HCT116 (cell line): ENCODE measurements around the gene BEND7. TPM values are rescaled to one million over a fixed set of nuclear protein-coding genes. Genes with fewer than 3 reads are reported as not detected.

Experiments used
- ATAC-seq: fragments of 200-7000 bp; cut with Tn5 transposase; 2 replicates; pipeline ENCODE4 v1.9.1; 2020; ENCODE audit warnings: mild to moderate bottlenecking, moderate library complexity
- BruUV-seq: library from RNA; stranded (reverse); fragments of 400-500 nt; replicated peaks from 2 replicates; lab custom pipeline; 2021; lab: Mats Ljungman, UMichigan
- CTCF ChIA-PET: fragments of 300-600 bp; sonication (Branson Sonifier 250); formaldehyde crosslinking; loops from one replicate; lab custom pipeline; 2021; ENCODE audit warnings: antibody characterized with exemption; lab: Charles Lee
- POLR2A ChIA-PET: fragments of 300-600, 350-600 bp; sonication (Branson Sonifier 250); formaldehyde crosslinking; loops from one replicate; lab custom pipeline; 2021; ENCODE audit warnings: antibody characterized with exemption; lab: Charles Lee
- RAD21 ChIA-PET, 2 experiments: fragments of 300-600 bp; sonication (Branson Sonifier 250); formaldehyde crosslinking; loops; one replicate each; lab custom pipeline; 2023; ENCODE audit warnings: low total read pairs in 2 of 2; ENCODE audit not compliant: uncharacterized antibody in 2 of 2, unreplicated experiment in 2 of 2, low non-redundant PET in 1 of 2; lab: Charles Lee
- DNase-seq: peaks from one replicate; pipeline ENCODE4 v3.0.0-alpha.2; 2010; ENCODE audit warnings: low read depth, low spot score
- H2AFZ ChIP-seq: fragments of 200-600 bp; shearing (Covaris generic), sonication (generic); 2 replicates; pipeline ENCODE4 v1.6.1; 2017; ENCODE audit warnings: low read depth, mixed run types, mixed read lengths, antibody characterized with exemption, low read length; ENCODE audit not compliant: poor library complexity, severe bottlenecking
- H3K27ac ChIP-seq: 2 replicates; pipeline ENCODE4 v1.5.1; 2012; ENCODE audit warnings: low read depth, low read length
- H3K27me3 ChIP-seq: fragments of 200-600 bp; sonication (generic); 2 replicates; pipeline ENCODE4 v1.6.1; 2016; ENCODE audit warnings: mixed run types, low read length, mixed read lengths; ENCODE audit not compliant: insufficient read depth
- H3K36me3 ChIP-seq, 2 experiments: fragments of 200-500 bp in 1 of 2; fragments of 200-600 bp in 1 of 2; sonication (Bioruptor generic) in 1 of 2; sonication (generic) in 1 of 2; 2 replicates each; pipeline versions ENCODE4 v1.5.1 to v1.6.1; 2014 to 2016; ENCODE audit warnings: low read length in 2 of 2, inconsistent platforms in 1 of 2, mixed read lengths in 1 of 2, mixed run types in 1 of 2; ENCODE audit not compliant: insufficient read depth in 2 of 2, control insufficient read depth in 1 of 2
- H3K4me1 ChIP-seq, 2 experiments: fragments of 200-600 bp in 1 of 2; sonication (generic) in 1 of 2; 2 replicates each; pipeline versions ENCODE4 v1.5.1 to v1.6.1; 2012 to 2017; ENCODE audit warnings: low read length in 2 of 2, inconsistent platforms in 1 of 2, mild to moderate bottlenecking in 1 of 2, mixed read lengths in 1 of 2, mixed run types in 1 of 2, moderate library complexity in 1 of 2; ENCODE audit not compliant: insufficient read depth in 2 of 2, control insufficient read depth in 1 of 2
- H3K4me2 ChIP-seq: fragments of 200-600 bp; sonication (generic); 2 replicates; pipeline ENCODE4 v1.6.1; 2017; ENCODE audit warnings: mixed run types, low read length, mixed read lengths
- H3K4me3 ChIP-seq, 2 experiments: fragments of 200-600 bp in 1 of 2; sonication (generic) in 1 of 2; replicated peaks in 1 of 2; 2 replicates each; pipeline ENCODE4 v1.5.1; 2011 to 2016; ENCODE audit warnings: low read length in 2 of 2, control low read depth in 1 of 2, low read depth in 1 of 2, mild to moderate bottlenecking in 1 of 2, mixed read lengths in 1 of 2, mixed run types in 1 of 2
- H3K79me2 ChIP-seq: fragments of 200-600 bp; sonication (generic); 2 replicates; pipeline ENCODE4 v1.6.1; 2017; ENCODE audit warnings: mild to moderate bottlenecking, mixed run types, low read length, moderate library complexity, mixed read lengths; ENCODE audit not compliant: insufficient read depth
- H3K9ac ChIP-seq: fragments of 200-600 bp; sonication (generic); 2 replicates; pipeline ENCODE4 v1.6.1; 2016; ENCODE audit warnings: low read length, mixed read lengths
- H3K9me2 ChIP-seq: fragments of 200-600 bp; sonication (generic), shearing (Covaris generic); 2 replicates; pipeline ENCODE4 v1.6.1; 2017; ENCODE audit warnings: mixed run types, mild to moderate bottlenecking, moderate library complexity; ENCODE audit not compliant: insufficient read depth
- H3K9me3 ChIP-seq, 2 experiments: fragments of 200-500 bp in 1 of 2; fragments of 200-600 bp in 1 of 2; sonication (Bioruptor generic) in 1 of 2; sonication (generic) in 1 of 2; 2 replicates each; pipeline ENCODE4 v1.6.1; 2014 to 2017; ENCODE audit warnings: low read length in 2 of 2, mixed read lengths in 2 of 2, inconsistent platforms in 1 of 2, low read depth in 1 of 2, mild to moderate bottlenecking in 1 of 2, mixed run types in 1 of 2, moderate library complexity in 1 of 2; ENCODE audit not compliant: control insufficient read depth in 1 of 2, insufficient read depth in 1 of 2
- H4K20me1 ChIP-seq: fragments of 200-600 bp; sonication (generic), shearing (Covaris generic); 2 replicates; pipeline ENCODE4 v1.6.1; 2017; ENCODE audit warnings: mixed run types, mild to moderate bottlenecking, moderate library complexity; ENCODE audit not compliant: insufficient read depth
- ATF3 ChIP-seq: IDR thresholded peaks from 2 replicates; pipeline ENCODE4 v1.6.1; 2012
- EZH2 ChIP-seq: fragments of 200-600 bp; sonication (generic); IDR thresholded peaks from 2 replicates; pipeline ENCODE4 v1.6.1; 2017; ENCODE audit warnings: antibody characterized with exemption, mixed run types
- EZH2phosphoT487 ChIP-seq: fragments of 200-600 bp; IDR thresholded peaks from 2 replicates; pipeline ENCODE4 v1.6.1; 2018; ENCODE audit warnings: antibody characterized with exemption, borderline replicate concordance
- FOSL1 ChIP-seq: IDR thresholded peaks from 2 replicates; pipeline ENCODE4 v1.6.1; 2012; ENCODE audit warnings: low read depth
- REST ChIP-seq: IDR thresholded peaks from 2 replicates; pipeline ENCODE4 v1.6.1; 2012; ENCODE audit warnings: low read depth
- SP1 ChIP-seq: IDR thresholded peaks from 2 replicates; pipeline ENCODE4 v1.6.1; 2012; ENCODE audit warnings: low read depth
- SRF ChIP-seq: IDR thresholded peaks from 2 replicates; pipeline ENCODE4 v1.6.1; 2012; ENCODE audit warnings: low read depth
- TCF7L2 ChIP-seq: IDR thresholded peaks from 2 replicates; pipeline ENCODE4 v1.7.0; 2011; ENCODE audit warnings: borderline replicate concordance, inconsistent platforms; ENCODE audit not compliant: insufficient read depth, insufficient read length; ENCODE audit errors: extremely low read depth
- intact Hi-C: fragments of 100-400 bp; cut with micrococcal nuclease; formaldehyde crosslinking; loops from 2 replicates; pipeline ENCODE4 v1.10.0; 2022
- total RNA-seq: library from RNA; stranded (reverse); gene quantifications from one replicate; pipeline ENCODE4 v1.2.1, GENCODE V29; 2021; ENCODE audit not compliant: unreplicated experiment

Gene BEND7
- total RNA-seq, 1 experiment from 2014 or later: 13.8 TPM

DNA sequence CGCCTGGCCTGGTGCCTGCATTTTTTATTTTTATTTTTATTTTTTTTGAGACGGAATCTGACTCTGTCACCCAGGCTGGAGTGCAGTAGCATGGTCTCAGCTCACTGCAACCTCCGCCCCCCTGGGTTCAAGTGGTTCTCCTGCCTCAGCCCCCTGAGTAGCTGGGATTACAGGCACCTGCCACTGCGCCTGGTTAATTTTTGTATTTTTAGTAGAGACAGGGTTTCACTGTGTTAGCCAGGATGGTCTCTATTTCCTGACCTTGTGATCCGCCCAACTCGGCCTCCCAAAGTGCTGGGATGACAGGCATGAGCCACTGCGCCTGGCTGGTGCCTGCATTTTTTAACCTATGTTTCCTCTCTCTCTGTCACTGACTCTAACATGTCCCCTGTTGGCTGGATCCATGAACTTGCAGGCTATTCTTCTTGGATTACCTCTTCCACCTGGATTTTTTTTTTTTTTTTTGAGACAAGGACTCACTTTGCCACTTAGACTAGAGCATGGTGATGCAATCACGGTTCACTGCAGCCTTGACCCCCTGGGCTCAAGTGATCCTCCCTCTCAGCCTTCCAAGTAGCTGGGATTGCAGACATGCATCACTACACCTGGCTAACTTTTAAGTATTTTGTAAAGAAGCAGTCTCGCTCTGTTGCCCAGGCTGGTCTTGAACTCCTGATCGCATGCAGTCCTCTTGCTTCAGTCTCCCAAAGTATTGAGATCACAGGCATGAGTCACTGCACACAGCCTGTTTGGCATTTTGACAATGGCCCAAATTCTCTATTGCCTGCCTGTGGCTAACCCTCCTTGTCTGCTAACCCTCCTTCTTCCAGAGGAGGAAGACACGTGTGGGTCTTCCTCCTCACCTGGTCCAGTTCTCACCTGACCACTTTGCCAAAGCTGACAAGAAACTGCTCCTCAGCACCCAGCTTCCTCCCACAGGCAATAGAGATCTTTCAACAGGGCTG, 34.9 kb upstream of the BEND7 start:
- Histone ChIP-seq H3K9me2 (no peaks in the 10 kb centered on the region), H3K9ac (no peak overlapping the region), H3K4me1 (no peaks in the 10 kb centered on the region), H3K27ac (no peak overlapping the region), H3K9me3 (no peaks in the 10 kb centered on the region; a peak in 1 of 4 replicates), H4K20me1 (no peaks in the 10 kb centered on the region), H3K79me2 (no peaks in the 10 kb centered on the region), H3K4me3 (no peak overlapping the region), H2AFZ (no peak overlapping the region), H3K27me3 (no peaks in the 10 kb centered on the region), H3K36me3 (no peaks in the 10 kb centered on the region), H3K4me2 (no peak overlapping the region)
- no peak for ATAC-seq
- BruUV-seq: no TSS peak
- no peak for DNase-seq
- ChIA-PET RAD21 (no interaction called here), POLR2A (no interaction called here), CTCF (no interaction called here)
- TF ChIP-seq SP1: no peak
- no peak for TF ChIP-seq FOSL1
- TF ChIP-seq EZH2: no peak
- no peak for TF ChIP-seq EZH2phosphoT487
- TF ChIP-seq ATF3: no peak
- TF ChIP-seq TCF7L2: no peak
- TF ChIP-seq REST: no peak
- TF ChIP-seq SRF: no peak
- intact Hi-C loops: no loop called here
